Loucy (cell line): ENCODE measurements around the gene OR6K2.

Source experiments
- H2AFZ ChIP-seq: fragments of 200-600 bp; sonication (generic); 2 replicates; pipeline ENCODE4 v1.6.0; 2016; ENCODE audit warnings: antibody characterized with exemption, mild to moderate bottlenecking, low read length, moderate library complexity
- H3F3A ChIP-seq: fragments of 200-600 bp; 2 replicates; pipeline ENCODE4 v1.6.0; 2016; ENCODE audit warnings: antibody characterized with exemption, low read depth, mild to moderate bottlenecking
- H3K27me3 ChIP-seq: fragments of 200-600 bp; sonication (generic); 2 replicates; pipeline ENCODE4 v1.6.1; 2014; ENCODE audit warnings: low read length, mild to moderate bottlenecking; ENCODE audit not compliant: insufficient read depth, poor library complexity, severe bottlenecking
- H3K36me3 ChIP-seq: fragments of 200-600 bp; sonication (generic); 2 replicates; pipeline ENCODE4 v1.6.1; 2016; ENCODE audit warnings: low read length; ENCODE audit not compliant: insufficient read depth
- H3K4me1 ChIP-seq: fragments of 200-600 bp; sonication (generic); 2 replicates; pipeline ENCODE4 v1.5.1; 2014; ENCODE audit warnings: low read length, mild to moderate bottlenecking; ENCODE audit not compliant: insufficient read depth, poor library complexity, severe bottlenecking
- H3K4me2 ChIP-seq: fragments of 200-600 bp; sonication (generic); 2 replicates; pipeline ENCODE4 v1.6.0; 2014; ENCODE audit warnings: antibody characterized with exemption, low read length, low read depth, mild to moderate bottlenecking; ENCODE audit not compliant: poor library complexity, severe bottlenecking
- H3K4me3 ChIP-seq: fragments of 200-600 bp; sonication (generic); 2 replicates; pipeline ENCODE4 v1.5.1; 2014; ENCODE audit warnings: low read length, mild to moderate bottlenecking, mixed read lengths; ENCODE audit not compliant: poor library complexity, severe bottlenecking
- H3K79me2 ChIP-seq: fragments of 200-600 bp; sonication (generic); 2 replicates; pipeline ENCODE4 v1.6.1; 2014; ENCODE audit warnings: low read length; ENCODE audit not compliant: insufficient read depth
- H3K9ac ChIP-seq: fragments of 200-600 bp; sonication (generic); 2 replicates; pipeline ENCODE4 v1.6.0; 2014; ENCODE audit warnings: mild to moderate bottlenecking, low read depth, low read length, moderate library complexity; ENCODE audit not compliant: poor library complexity, severe bottlenecking
- H3K9me2 ChIP-seq: fragments of 200-600 bp; sonication (generic); replicated peaks from 2 replicates; pipeline ENCODE4 v1.6.1; 2016; ENCODE audit warnings: low read depth, low read length, mixed read lengths
- H3K9me3 ChIP-seq: fragments of 200-600 bp; sonication (generic); 2 replicates; pipeline ENCODE4 v1.6.1; 2014; ENCODE audit warnings: mild to moderate bottlenecking, antibody characterized with exemption, low read length, low read depth; ENCODE audit not compliant: insufficient read depth
- H4K20me1 ChIP-seq: fragments of 200-600 bp; sonication (generic); 2 replicates; pipeline ENCODE4 v1.6.0; 2014; ENCODE audit warnings: antibody characterized with exemption, low read length, mild to moderate bottlenecking; ENCODE audit not compliant: insufficient read depth, poor library complexity, severe bottlenecking
- CTCF ChIP-seq: fragments of 200-600 bp; sonication (generic); conservative IDR thresholded peaks from 2 replicates; pipeline ENCODE4 v1.5.1; 2014; ENCODE audit warnings: mild to moderate bottlenecking, antibody characterized with exemption, low read length
- EZH2phosphoT487 ChIP-seq: fragments of 200-600 bp; IDR thresholded peaks from 2 replicates; pipeline ENCODE4 v1.6.1; 2018; ENCODE audit warnings: antibody characterized with exemption, mild to moderate bottlenecking, moderate library complexity, borderline replicate concordance

OR6K2 gene

DNA sequence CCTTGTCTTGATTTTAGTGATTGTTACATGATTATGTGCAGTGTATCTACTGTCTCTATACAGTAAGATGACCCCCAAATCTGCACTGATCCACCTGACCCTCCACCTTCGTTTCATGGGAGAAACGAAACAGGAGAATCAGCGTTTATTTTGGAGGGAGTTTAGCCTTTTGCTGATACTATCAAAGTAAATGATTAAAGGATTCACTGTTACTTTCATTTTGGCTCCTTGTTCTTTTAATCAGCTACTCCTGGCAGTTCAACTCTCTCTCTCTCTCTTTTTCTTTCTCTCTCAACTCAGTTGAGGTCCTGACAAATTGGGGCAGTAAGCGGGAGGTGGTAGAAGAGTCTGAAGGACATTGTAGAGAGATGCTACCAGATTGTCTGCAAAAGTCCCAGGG, 30.0 kb upstream of the OR6K2 start:
- Histone ChIP-seq H3K36me3 (no peaks in the 10 kb centered on the region), H3K4me1 (no peaks in the 10 kb centered on the region), H3F3A (no peaks in the 10 kb centered on the region), H3K9me2 (no peaks in the 10 kb centered on the region), H3K4me2 (peak overlapping the region; percentile 25), H3K4me3 (no peak overlapping the region), H3K9me3 (no peaks in the 10 kb centered on the region), H3K79me2 (no peaks in the 10 kb centered on the region), H2AFZ (0 out of 2 replicates have a peak overlapping the region, but pooled peaks have one; percentile 6), H3K9ac (no peak overlapping the region), H3K27me3 (no peaks in the 10 kb centered on the region), H4K20me1 (no peaks in the 10 kb centered on the region)
- TF ChIP-seq CTCF = no peak
- TF ChIP-seq EZH2phosphoT487 = no peak

DNA sequence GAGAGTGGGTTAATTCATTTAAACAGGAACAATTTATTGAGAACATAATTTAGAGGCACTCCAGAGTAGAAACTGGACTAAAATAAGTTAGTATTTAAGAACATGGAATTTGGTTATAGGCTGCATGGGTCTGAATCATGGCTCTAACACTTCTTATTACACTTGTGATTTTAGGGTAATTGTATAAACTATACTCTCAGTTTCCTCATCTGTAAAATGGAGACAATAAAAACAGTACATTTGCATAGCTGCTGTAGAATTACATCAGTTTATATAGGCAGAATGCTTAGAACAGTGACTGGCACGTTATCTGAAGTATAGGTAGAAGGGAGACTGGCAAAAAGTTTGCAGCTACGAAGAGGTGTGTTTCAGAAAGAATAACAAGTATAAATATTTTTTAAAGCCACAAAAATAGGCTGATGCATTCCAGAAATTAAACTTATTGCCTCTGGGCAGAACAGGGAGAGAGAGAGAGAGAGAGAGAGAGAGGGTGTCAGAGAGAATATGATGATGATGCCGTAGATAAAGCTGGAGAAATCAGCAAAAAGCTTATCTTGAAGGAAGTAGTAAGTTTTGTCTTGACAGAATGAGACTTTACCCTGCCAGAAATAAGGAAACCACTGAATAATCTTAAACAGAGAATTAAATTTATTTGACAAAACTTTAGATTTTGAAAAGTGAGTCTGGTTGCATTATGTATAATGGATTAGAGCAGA, 28.2 kb upstream of the OR6K2 start:
- Histone ChIP-seq H3K27me3 (no peaks in the 10 kb centered on the region), H3K9ac (no peak overlapping the region), H3K4me2 (no peak overlapping the region), H3K79me2 (no peaks in the 10 kb centered on the region), H3F3A (no peaks in the 10 kb centered on the region), H3K4me1 (no peaks in the 10 kb centered on the region), H3K9me2 (no peaks in the 10 kb centered on the region), H3K4me3 (no peak overlapping the region), H4K20me1 (no peaks in the 10 kb centered on the region), H2AFZ (no peak overlapping the region), H3K9me3 (no peaks in the 10 kb centered on the region), H3K36me3 (no peaks in the 10 kb centered on the region)
- TF ChIP-seq CTCF (no peak), EZH2phosphoT487 (no peak)

DNA sequence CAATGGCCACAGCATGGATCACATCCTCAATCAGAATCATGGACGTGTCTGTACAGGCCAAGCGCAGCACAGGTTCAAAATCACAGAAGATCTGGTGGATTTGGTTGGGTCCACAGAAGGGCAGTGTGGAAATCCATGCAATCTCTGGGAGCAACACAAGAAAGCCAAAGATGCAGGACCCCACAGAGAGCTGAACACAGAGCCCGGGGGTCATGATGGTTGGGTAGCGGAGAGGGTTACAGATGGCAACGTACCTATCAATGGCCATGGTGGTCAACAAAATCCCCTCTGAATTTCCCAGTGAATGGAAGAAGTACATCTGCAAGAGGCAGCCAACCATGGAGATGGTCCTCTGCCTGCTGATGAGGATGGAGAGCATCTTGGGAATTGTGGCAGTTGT, 24.0 kb upstream of the OR6K2 start:
- H4K20me1 ChIP-seq = no peaks in the 10 kb centered on the region
- H3K4me2 ChIP-seq = no peak overlapping the region
- no peaks in the 10 kb centered on the region for H3K27me3 ChIP-seq
- H3K79me2 ChIP-seq = no peaks in the 10 kb centered on the region
- H3K36me3 ChIP-seq = no peaks in the 10 kb centered on the region
- no peaks in the 10 kb centered on the region for H3K4me1 ChIP-seq
- no peaks in the 10 kb centered on the region for H3K9me3 ChIP-seq
- no peak overlapping the region for H2AFZ ChIP-seq
- no peak overlapping the region for H3K9ac ChIP-seq
- no peaks in the 10 kb centered on the region for H3F3A ChIP-seq
- no peaks in the 10 kb centered on the region for H3K9me2 ChIP-seq
- TF ChIP-seq EZH2phosphoT487 (no peak), CTCF (no peak)
- H3K4me3 ChIP-seq = no peak overlapping the region
